ENCODE data around the gene IFNA17. TPM values are rescaled to one million over a fixed set of nuclear protein-coding genes. Genes with fewer than 3 reads are reported as not detected.
"Not testable (repeated sequence)": the region's sequence is repeated elsewhere in the genome, so short reads cannot be mapped to it uniquely, and the experiment has no call there.

The IFNA17 gene
- total and polyA plus RNA-seq, 2 donors = not detected

GRCh38 chr9:21182810-21183736, 44.9 kb downstream of the IFNA17 start:
- H3K4me3 ChIP-seq (ENCODE audit: low read length in 2 of 2); H3K36me3 ChIP-seq (ENCODE audit: control insufficient read depth in 2 of 2, insufficient read depth in 2 of 2, low read length in 1 of 2); H3K9me3 ChIP-seq (ENCODE audit: control insufficient read depth in 2 of 2, insufficient read depth in 1 of 2, low read length in 1 of 2); H3K27ac ChIP-seq (ENCODE audit: low read depth in 1 of 2, low read length in 1 of 2); H3K4me1 ChIP-seq (ENCODE audit: control insufficient read depth in 2 of 2, insufficient read depth in 2 of 2, low read length in 2 of 2); H3K27me3 ChIP-seq (ENCODE audit: control insufficient read depth in 2 of 2, insufficient read depth in 1 of 2, low read length in 1 of 2): not testable (repeated sequence)
- peak in 4 of 9 donors; percentile 6 to 41 (median 12) for DNase-seq (ENCODE audit: low read depth in 6 of 9, low spot score in 9 of 9)
- WGBS = 42% methylated on average over 4 of the region's 4 CpGs

Other genes starting within 250 kb of the IFNA17 start
- gene HACD4, start 196.6 kb downstream of the IFNA17 start, total RNA-seq = 6.2 TPM
- 5.2 TPM for gene HACD4, start 196.6 kb downstream of the IFNA17 start, polyA plus RNA-seq
- gene IFNB1, start 150.3 kb downstream of the IFNA17 start, total RNA-seq = 0.05 TPM
- 0.11 TPM for gene IFNB1, start 150.3 kb downstream of the IFNA17 start, polyA plus RNA-seq
- gene IFNW1, start 86.4 kb downstream of the IFNA17 start, total RNA-seq = not detected
- gene IFNW1, start 86.4 kb downstream of the IFNA17 start, polyA plus RNA-seq = not detected
- not detected for gene IFNA21, start 61.6 kb downstream of the IFNA17 start, total RNA-seq
- gene IFNA21, start 61.6 kb downstream of the IFNA17 start, polyA plus RNA-seq = 0.02 TPM
- gene IFNA4, start 40.6 kb downstream of the IFNA17 start, total RNA-seq = not detected
- not detected for gene IFNA4, start 40.6 kb downstream of the IFNA17 start, polyA plus RNA-seq
- gene IFNA7, start 26.0 kb downstream of the IFNA17 start, total RNA-seq = not detected
- not detected for gene IFNA7, start 26.0 kb downstream of the IFNA17 start, polyA plus RNA-seq
- not detected for gene IFNA10, start 21.1 kb downstream of the IFNA17 start, total RNA-seq
- not detected for gene IFNA10, start 21.1 kb downstream of the IFNA17 start, polyA plus RNA-seq
- gene IFNA16, start 10.9 kb downstream of the IFNA17 start, total RNA-seq = not detected
- gene IFNA16, start 10.9 kb downstream of the IFNA17 start, polyA plus RNA-seq = not detected
- gene IFNA14, start 11.8 kb upstream of the IFNA17 start, total RNA-seq = not detected
- not detected for gene IFNA14, start 11.8 kb upstream of the IFNA17 start, polyA plus RNA-seq
- not detected for gene IFNA5, start 77.1 kb upstream of the IFNA17 start, total RNA-seq
- not detected for gene IFNA5, start 77.1 kb upstream of the IFNA17 start, polyA plus RNA-seq
- gene KLHL9, start 107.2 kb upstream of the IFNA17 start, total RNA-seq = 24.8 TPM
- 14.4 TPM for gene KLHL9, start 107.2 kb upstream of the IFNA17 start, polyA plus RNA-seq
- gene IFNA6, start 122.7 kb upstream of the IFNA17 start, total RNA-seq = not detected
- not detected for gene IFNA6, start 122.7 kb upstream of the IFNA17 start, polyA plus RNA-seq
- gene IFNA13, start 139.8 kb upstream of the IFNA17 start, total RNA-seq = not detected
- gene IFNA13, start 139.8 kb upstream of the IFNA17 start, polyA plus RNA-seq = 0.02 TPM
- gene IFNA2, start 157.2 kb upstream of the IFNA17 start, total RNA-seq = not detected
- not detected for gene IFNA2, start 157.2 kb upstream of the IFNA17 start, polyA plus RNA-seq
- not detected for gene IFNA8, start 180.9 kb upstream of the IFNA17 start, total RNA-seq
- not detected for gene IFNA8, start 180.9 kb upstream of the IFNA17 start, polyA plus RNA-seq
- not detected for gene IFNA1, start 212.2 kb upstream of the IFNA17 start, total RNA-seq
- gene IFNA1, start 212.2 kb upstream of the IFNA17 start, polyA plus RNA-seq = 0.05 TPM

Measured in thymus (tissue), 11 donors.